Measurements from ENCODE around the gene YWHAG.

YWHAG gene

DNA sequence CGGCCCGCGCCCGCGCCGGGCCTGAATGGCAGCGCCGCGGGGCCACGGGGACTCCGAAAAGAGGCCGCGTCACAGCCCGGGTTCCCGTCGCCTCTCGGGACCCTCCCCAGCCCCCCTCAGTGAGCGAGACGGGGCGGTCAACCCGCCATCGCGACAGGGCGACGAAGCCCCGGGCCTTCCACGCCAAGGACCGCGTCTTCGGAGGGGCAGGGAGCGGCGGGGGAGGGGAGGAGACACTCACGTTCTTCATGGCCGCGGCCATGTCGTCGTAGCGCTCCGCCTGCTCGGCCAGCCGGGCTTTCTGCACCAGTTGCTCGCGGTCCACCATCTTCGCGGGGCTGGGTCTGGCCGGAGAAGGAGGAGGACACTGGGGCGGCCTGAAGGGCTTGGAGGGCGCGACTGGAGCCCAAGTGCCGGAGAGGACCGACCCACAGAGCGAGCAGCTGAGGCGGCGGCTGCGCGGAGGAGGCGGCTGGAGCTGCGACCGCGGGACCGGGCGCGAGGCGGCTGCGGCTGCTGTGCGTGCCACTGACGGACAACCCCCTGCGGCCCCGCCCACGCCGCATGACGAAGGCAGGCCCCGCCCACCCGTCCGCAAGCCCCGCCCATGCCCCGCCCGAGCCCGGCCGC is at the start of gene YWHAG:
Gene YWHAG, minus strand, starts transcription at position 511 of the 630 bp plus-strand sequence. Its CDS starts 183 bp downstream, at position 328.
- H3K36me3 ChIP-seq (ENCODE audit: insufficient read depth, low read length) = peaks cover 7% of the 10 kb centered on the region; the same call in 1 of the 2 replicates

DNA sequence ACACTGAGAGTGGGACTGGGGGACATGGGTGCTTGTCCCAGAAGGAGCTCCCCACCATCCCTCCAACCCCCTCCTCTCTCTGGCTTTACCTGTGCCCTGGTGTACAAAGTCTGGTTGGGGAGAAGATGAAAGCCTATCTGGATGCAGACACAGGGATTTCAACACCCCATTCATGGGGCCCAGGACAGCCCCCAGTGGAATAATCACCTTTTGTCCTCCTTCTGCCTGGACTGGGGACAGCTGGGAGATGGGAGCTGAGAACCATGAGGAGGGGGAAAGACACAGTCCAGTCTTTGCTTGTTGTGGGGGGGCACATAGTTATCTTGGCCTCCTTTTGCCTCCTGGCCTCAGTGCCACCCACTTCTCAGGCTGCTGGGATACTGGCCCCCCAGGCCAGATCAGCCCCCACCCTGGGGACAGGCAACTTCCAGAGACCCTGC is 49.4 kb upstream of the YWHAG start:
- Histone ChIP-seq H3K36me3 (ENCODE audit: insufficient read depth, low read length) (no peaks in the 10 kb centered on the region), H3K4me2 (ENCODE audit: low read depth, low read length, poor library complexity, severe bottlenecking) (no peak overlapping the region), H2AFZ (ENCODE audit: low read length) (no peak overlapping the region), H3F3A (ENCODE audit: low read depth) (no peaks in the 10 kb centered on the region), H3K9me3 (ENCODE audit: insufficient read depth, low read depth, low read length) (no peaks in the 10 kb centered on the region), H4K20me1 (ENCODE audit: insufficient read depth, low read length, poor library complexity, severe bottlenecking) (no peaks in the 10 kb centered on the region), H3K4me1 (ENCODE audit: insufficient read depth, low read length, poor library complexity, severe bottlenecking) (peaks cover 5% of the 10 kb centered on the region), H3K27me3 (ENCODE audit: insufficient read depth, low read length, poor library complexity, severe bottlenecking) (no peaks in the 10 kb centered on the region), H3K9ac (ENCODE audit: low read depth, low read length, poor library complexity, severe bottlenecking) (no peak overlapping the region), H3K9me2 (replicated peaks; ENCODE audit: low read depth, low read length) (no peaks in the 10 kb centered on the region), H3K4me3 (ENCODE audit: low read length, poor library complexity, severe bottlenecking) (no peak overlapping the region), H3K79me2 (ENCODE audit: insufficient read depth, low read length) (no peaks in the 10 kb centered on the region)
- TF ChIP-seq, protein P1, sequence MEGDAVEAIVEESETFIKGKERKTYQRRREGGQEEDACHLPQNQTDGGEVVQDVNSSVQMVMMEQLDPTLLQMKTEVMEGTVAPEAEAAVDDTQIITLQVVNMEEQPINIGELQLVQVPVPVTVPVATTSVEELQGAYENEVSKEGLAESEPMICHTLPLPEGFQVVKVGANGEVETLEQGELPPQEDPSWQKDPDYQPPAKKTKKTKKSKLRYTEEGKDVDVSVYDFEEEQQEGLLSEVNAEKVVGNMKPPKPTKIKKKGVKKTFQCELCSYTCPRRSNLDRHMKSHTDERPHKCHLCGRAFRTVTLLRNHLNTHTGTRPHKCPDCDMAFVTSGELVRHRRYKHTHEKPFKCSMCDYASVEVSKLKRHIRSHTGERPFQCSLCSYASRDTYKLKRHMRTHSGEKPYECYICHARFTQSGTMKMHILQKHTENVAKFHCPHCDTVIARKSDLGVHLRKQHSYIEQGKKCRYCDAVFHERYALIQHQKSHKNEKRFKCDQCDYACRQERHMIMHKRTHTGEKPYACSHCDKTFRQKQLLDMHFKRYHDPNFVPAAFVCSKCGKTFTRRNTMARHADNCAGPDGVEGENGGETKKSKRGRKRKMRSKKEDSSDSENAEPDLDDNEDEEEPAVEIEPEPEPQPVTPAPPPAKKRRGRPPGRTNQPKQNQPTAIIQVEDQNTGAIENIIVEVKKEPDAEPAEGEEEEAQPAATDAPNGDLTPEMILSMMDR (conservative IDR thresholded peaks at IDR 0.05; ENCODE audit: low read length) = no peak
- TF ChIP-seq EZH2phosphoT487 (IDR thresholded peaks at IDR 0.05; ENCODE audit: borderline replicate concordance) = no peak

More for the DNA sequence above, at the start of gene YWHAG:
- Histone ChIP-seq H3K4me1 (ENCODE audit: insufficient read depth, low read length, poor library complexity, severe bottlenecking) (peaks cover 39% of the 10 kb centered on the region), H3K9me2 (replicated peaks; ENCODE audit: low read depth, low read length) (no peaks in the 10 kb centered on the region), H3K4me2 (ENCODE audit: low read depth, low read length, poor library complexity, severe bottlenecking) (peak within 1 kb of the TSS; percentile 87), H3K4me3 (ENCODE audit: low read length, poor library complexity, severe bottlenecking) (peak within 1 kb of the TSS; percentile 98), H3K27me3 (ENCODE audit: insufficient read depth, low read length, poor library complexity, severe bottlenecking) (no peaks in the 10 kb centered on the region), H3K9ac (ENCODE audit: low read depth, low read length, poor library complexity, severe bottlenecking) (peak within 1 kb of the TSS; percentile 89), H2AFZ (ENCODE audit: low read length) (peak within 1 kb of the TSS; percentile 93), H3F3A (ENCODE audit: low read depth) (no peaks in the 10 kb centered on the region), H3K9me3 (ENCODE audit: insufficient read depth, low read depth, low read length) (no peaks in the 10 kb centered on the region), H4K20me1 (ENCODE audit: insufficient read depth, low read length, poor library complexity, severe bottlenecking) (peaks cover 51% of the 10 kb centered on the region), H3K79me2 (ENCODE audit: insufficient read depth, low read length) (peaks cover 51% of the 10 kb centered on the region)
- TF ChIP-seq, protein P1 (conservative IDR thresholded peaks at IDR 0.05; ENCODE audit: low read length) = no peak
- TF ChIP-seq EZH2phosphoT487 (IDR thresholded peaks at IDR 0.05; ENCODE audit: borderline replicate concordance) = no peak

DNA sequence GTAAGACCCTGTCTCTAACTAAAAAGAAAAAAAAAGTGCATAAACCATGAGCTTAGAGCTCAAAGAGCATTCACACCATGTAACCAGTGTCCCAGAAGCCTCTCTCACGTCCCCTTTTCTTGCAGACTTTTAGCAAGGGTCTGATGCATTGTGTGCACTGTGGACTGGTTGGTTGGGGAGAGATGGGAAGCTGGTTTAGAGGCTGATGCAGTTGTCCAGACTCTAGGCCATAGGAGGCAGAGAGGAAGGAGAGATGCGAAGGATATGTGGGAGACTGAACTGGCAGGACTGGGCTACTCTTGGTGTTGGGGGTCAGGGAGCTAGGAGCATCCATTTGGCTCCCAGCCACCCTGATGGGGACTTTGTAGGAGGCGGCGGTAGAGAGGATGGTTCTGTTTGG is 48.9 kb upstream of the YWHAG start:
- Histone ChIP-seq H3K36me3 (ENCODE audit: insufficient read depth, low read length) (no peaks in the 10 kb centered on the region), H3K4me1 (ENCODE audit: insufficient read depth, low read length, poor library complexity, severe bottlenecking) (peaks cover 5% of the 10 kb centered on the region), H4K20me1 (ENCODE audit: insufficient read depth, low read length, poor library complexity, severe bottlenecking) (no peaks in the 10 kb centered on the region), H3K9me3 (ENCODE audit: insufficient read depth, low read depth, low read length) (no peaks in the 10 kb centered on the region), H2AFZ (ENCODE audit: low read length) (no peak overlapping the region), H3K9me2 (replicated peaks; ENCODE audit: low read depth, low read length) (no peaks in the 10 kb centered on the region), H3K9ac (ENCODE audit: low read depth, low read length, poor library complexity, severe bottlenecking) (no peak overlapping the region), H3K4me2 (ENCODE audit: low read depth, low read length, poor library complexity, severe bottlenecking) (no peak overlapping the region), H3K4me3 (ENCODE audit: low read length, poor library complexity, severe bottlenecking) (no peak overlapping the region), H3F3A (ENCODE audit: low read depth) (no peaks in the 10 kb centered on the region), H3K79me2 (ENCODE audit: insufficient read depth, low read length) (no peaks in the 10 kb centered on the region), H3K27me3 (ENCODE audit: insufficient read depth, low read length, poor library complexity, severe bottlenecking) (no peaks in the 10 kb centered on the region)
- TF ChIP-seq, protein P1 (conservative IDR thresholded peaks at IDR 0.05; ENCODE audit: low read length) = no peak
- TF ChIP-seq EZH2phosphoT487 (IDR thresholded peaks at IDR 0.05; ENCODE audit: borderline replicate concordance) = no peak
